HL-60 (cell line): ENCODE measurements around the gene ALPL.

ENCODE experiments used
- DNase-seq, 2 experiments: peaks; one replicate each; pipeline ENCODE4 v3.0.0-alpha.2; 2010 to 2020; ENCODE audit warnings: low read depth in 1 of 2, low spot score in 1 of 2
- H3K27ac ChIP-seq: fragments of 250-450 bp; sonication (Bioruptor Pico); replicated peaks from 2 replicates; pipeline ENCODE4 v1.5.1; 2020; ENCODE audit warnings: mild to moderate bottlenecking, moderate library complexity
- H3K27me3 ChIP-seq: fragments of 250-450 bp; sonication (Bioruptor Pico); 2 replicates; pipeline ENCODE4 v1.5.1; 2021; ENCODE audit warnings: mild to moderate bottlenecking, moderate library complexity; ENCODE audit not compliant: insufficient read depth, poor library complexity, severe bottlenecking
- H3K4me3 ChIP-seq: replicated peaks from 2 replicates; pipeline ENCODE4 v1.5.1; 2011; ENCODE audit warnings: mild to moderate bottlenecking, control low read depth, low read length; ENCODE audit not compliant: insufficient read depth
- CTCF ChIP-seq: IDR thresholded peaks from one replicate; pipeline ENCODE4 v1.5.1; 2011; ENCODE audit warnings: low read length, control low read depth, inconsistent platforms; ENCODE audit not compliant: insufficient read depth
- GABPA ChIP-seq: IDR thresholded peaks from 2 replicates; pipeline ENCODE4 v1.6.1; 2012; ENCODE audit warnings: low read depth
- POLR2AphosphoS5 ChIP-seq: IDR thresholded peaks from 2 replicates; pipeline ENCODE4 v1.6.1; 2012; ENCODE audit warnings: low read depth
- REST ChIP-seq: IDR thresholded peaks from 2 replicates; pipeline ENCODE4 v1.6.1; 2012; ENCODE audit warnings: low read depth; ENCODE audit not compliant: insufficient replicate concordance
- SPI1 ChIP-seq: IDR thresholded peaks from 2 replicates; pipeline ENCODE4 v1.6.1; 2012; ENCODE audit warnings: low read depth, mild to moderate bottlenecking, borderline replicate concordance

ALPL gene

GRCh38 chr1:21490774-21491487, 18.3 kb upstream of the ALPL start:
- Histone ChIP-seq H3K27me3 (no peaks in the 10 kb centered on the region), H3K27ac (no peak overlapping the region), H3K4me3 (no peak overlapping the region)
- DNase-seq = peak in 1 of 2 experiments; percentile 46
- no peak for TF ChIP-seq REST
- TF ChIP-seq GABPA = no peak
- peak; percentile 29 for TF ChIP-seq CTCF
- no peak for TF ChIP-seq POLR2AphosphoS5

GRCh38 chr1:21491488-21492355, 17.5 kb upstream of the ALPL start:
- H3K27me3 ChIP-seq = no peaks in the 10 kb centered on the region
- DNase-seq = no peak
- TF ChIP-seq GABPA (no peak), POLR2AphosphoS5 (no peak), REST (no peak), CTCF (no peak), SPI1 (no peak)
- H3K4me3 ChIP-seq = no peak overlapping the region
- no peak overlapping the region for H3K27ac ChIP-seq

- no peak for DNase-seq
- Histone ChIP-seq H3K27ac (no peak overlapping the region), H3K4me3 (no peak overlapping the region), H3K27me3 (no peaks in the 10 kb centered on the region)
- TF ChIP-seq REST = no peak
Measured at GRCh38 chr1:21492356-21492625, 16.9 kb upstream of the ALPL start.
